Measurements from ENCODE around the gene MRPL51.
A peak's percentile ranks its signal among the peaks of the same experiment; 100 is the strongest.
"Not testable (repeated sequence)": the region's sequence is repeated elsewhere in the genome, so short reads cannot be mapped to it uniquely, and the experiment has no call there.

The MRPL51 gene

GRCh38 chr12:6497291-6497690, 4.2 kb upstream of the MRPL51 start:
- not testable (repeated sequence) for H3K9ac ChIP-seq (ENCODE audit: low read depth, low read length); H3K27me3 ChIP-seq (ENCODE audit: insufficient read depth, low read length); H3K9me3 ChIP-seq (ENCODE audit: insufficient read depth, low read depth, low read length); H3K4me1 ChIP-seq (ENCODE audit: insufficient read depth, low read length); H3K27ac ChIP-seq (ENCODE audit: low read length); H3K4me3 ChIP-seq (ENCODE audit: low read length)
- H3K36me3 ChIP-seq (ENCODE audit: insufficient read depth, low read depth, low read length), result peaks cover 68% of the 10 kb centered on the region

DNA sequence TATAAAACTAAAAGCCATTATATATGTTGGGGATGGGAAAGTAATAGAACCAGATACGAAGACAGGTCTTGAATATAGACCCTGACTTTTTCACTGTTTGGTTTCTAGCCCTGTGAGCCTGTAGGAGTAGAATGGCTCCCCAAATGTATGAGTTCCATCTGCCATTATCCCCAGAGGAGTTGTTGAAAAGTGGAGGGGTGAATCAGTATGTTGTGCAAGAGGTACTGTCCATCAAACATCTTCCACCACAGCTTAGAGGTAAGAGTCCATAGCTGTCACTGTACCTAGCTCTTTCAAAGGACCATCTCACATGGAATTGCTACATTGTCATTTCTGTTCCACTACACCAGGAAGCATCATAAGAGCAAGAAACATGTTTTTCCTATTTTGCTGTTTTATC, 1.9 kb upstream of the MRPL51 start:
- Histone ChIP-seq H3K9ac (ENCODE audit: low read depth, low read length) (peak overlapping the region; percentile 100; the same call in 1 of the 2 replicates), H3K27ac (ENCODE audit: low read length) (no peak overlapping the region), H3K36me3 (ENCODE audit: insufficient read depth, low read depth, low read length) (peaks cover 63% of the 10 kb centered on the region), H3K4me1 (ENCODE audit: insufficient read depth, low read length) (peaks cover 8% of the 10 kb centered on the region; the same call in 1 of the 2 replicates), H3K27me3 (ENCODE audit: insufficient read depth, low read length) (no peaks in the 10 kb centered on the region), H3K9me3 (ENCODE audit: insufficient read depth, low read depth, low read length) (no peaks in the 10 kb centered on the region), H3K4me3 (ENCODE audit: low read length) (peak overlapping the region; percentile 100)

GRCh38 chr12:6494258-6494743, 1.2 kb upstream of the MRPL51 start:
- Histone ChIP-seq H3K4me3 (ENCODE audit: low read length) (peak overlapping the region; percentile 100), H3K4me1 (ENCODE audit: insufficient read depth, low read length) (peaks cover 8% of the 10 kb centered on the region; the same call in 1 of the 2 replicates), H3K36me3 (ENCODE audit: insufficient read depth, low read depth, low read length) (peaks cover 56% of the 10 kb centered on the region), H3K9me3 (ENCODE audit: insufficient read depth, low read depth, low read length) (no peaks in the 10 kb centered on the region), H3K9ac (ENCODE audit: low read depth, low read length) (peak overlapping the region; percentile 100), H3K27me3 (ENCODE audit: insufficient read depth, low read length) (no peaks in the 10 kb centered on the region), H3K27ac (ENCODE audit: low read length) (peak overlapping the region; percentile 97)

DNA sequence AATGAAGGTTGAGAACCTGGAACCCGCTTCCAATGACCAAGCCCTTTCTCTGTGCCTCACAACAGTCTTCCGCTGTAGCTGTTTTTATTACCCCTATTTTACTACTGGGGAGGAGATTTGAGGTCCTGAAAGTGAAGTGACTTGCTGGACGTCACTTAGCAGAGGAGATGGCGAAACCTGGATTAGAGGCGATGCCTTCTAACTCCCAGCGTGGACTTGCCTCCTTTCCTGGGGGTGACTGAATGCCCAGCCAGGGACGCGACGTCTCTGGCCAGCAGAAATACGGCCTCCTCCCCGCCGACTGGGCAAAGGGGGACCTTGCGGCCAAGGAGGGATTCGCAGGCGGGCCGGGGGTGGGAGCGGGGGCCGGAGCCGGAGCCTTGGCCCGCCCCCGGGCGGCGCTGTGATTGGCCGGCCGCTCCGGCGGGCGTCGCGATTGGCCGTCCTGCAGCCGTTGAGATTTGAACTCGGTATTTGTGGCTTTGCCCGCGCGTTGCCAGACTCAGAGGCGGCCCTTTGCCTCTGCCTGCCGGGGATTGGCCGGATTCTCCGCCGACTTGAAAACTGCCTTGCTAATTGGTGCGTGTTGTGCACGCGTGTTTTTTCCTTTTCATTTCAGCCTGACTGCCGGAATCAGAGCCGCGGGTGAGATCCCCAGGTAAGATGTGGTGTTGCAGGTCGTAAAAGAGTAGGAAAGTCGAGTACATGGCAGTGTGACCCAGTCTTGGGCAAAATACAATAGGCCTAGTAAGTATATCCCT, 615 bp upstream of the MRPL51 start, which contains the start of gene NCAPD2:
Gene NCAPD2 (plus strand): TSS at position 606 of the 761 bp plus-strand sequence. CDS start 997 bp downstream, outside the sequence.
- peak within 1 kb of the TSS; percentile 100 for H3K27ac ChIP-seq (ENCODE audit: low read length)
- peak within 1 kb of the TSS; percentile 100 for H3K4me3 ChIP-seq (ENCODE audit: low read length)
- H3K9ac ChIP-seq (ENCODE audit: low read depth, low read length), result peak within 1 kb of the TSS; percentile 100
- H3K9me3 ChIP-seq (ENCODE audit: insufficient read depth, low read depth, low read length), result no peaks in the 10 kb centered on the region
- H3K27me3 ChIP-seq (ENCODE audit: insufficient read depth, low read length), result no peaks in the 10 kb centered on the region
- H3K4me1 ChIP-seq (ENCODE audit: insufficient read depth, low read length), result peaks cover 8% of the 10 kb centered on the region; the same call in 1 of the 2 replicates
- peaks cover 50% of the 10 kb centered on the region for H3K36me3 ChIP-seq (ENCODE audit: insufficient read depth, low read depth, low read length)

DNA sequence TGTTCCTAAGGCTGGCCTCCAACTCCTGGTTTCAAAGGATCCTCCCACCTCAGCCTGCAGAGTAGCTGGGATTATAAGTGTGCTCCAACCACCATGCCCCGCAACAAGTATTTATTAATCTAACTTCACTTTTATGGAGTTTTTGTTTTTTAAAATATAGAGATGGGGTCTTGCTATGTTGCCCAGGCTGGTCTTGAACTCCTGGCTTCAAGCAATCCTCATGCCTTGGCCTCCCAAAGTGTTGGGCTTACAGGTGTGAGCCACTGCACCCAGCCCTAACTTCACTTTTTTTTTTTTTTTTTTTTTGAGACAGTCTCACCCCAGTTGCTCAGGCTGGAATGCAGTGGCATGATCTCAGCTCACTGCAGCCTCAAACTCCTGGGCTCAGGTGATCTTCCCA, 2.4 kb downstream of the MRPL51 start:
- not testable (repeated sequence) for H3K4me1 ChIP-seq (ENCODE audit: insufficient read depth, low read length); H3K9ac ChIP-seq (ENCODE audit: low read depth, low read length); H3K27ac ChIP-seq (ENCODE audit: low read length); H3K27me3 ChIP-seq (ENCODE audit: insufficient read depth, low read length); H3K9me3 ChIP-seq (ENCODE audit: insufficient read depth, low read depth, low read length); H3K4me3 ChIP-seq (ENCODE audit: low read length)
- H3K36me3 ChIP-seq (ENCODE audit: insufficient read depth, low read depth, low read length), result peaks cover 22% of the 10 kb centered on the region

GRCh38 chr12:6489449-6489848, 3.6 kb downstream of the MRPL51 start:
- Histone ChIP-seq H3K27me3 (ENCODE audit: insufficient read depth, low read length) (no peaks in the 10 kb centered on the region), H3K36me3 (ENCODE audit: insufficient read depth, low read depth, low read length) (peaks cover 14% of the 10 kb centered on the region), H3K27ac (ENCODE audit: low read length) (no peak overlapping the region), H3K4me3 (ENCODE audit: low read length) (no peak overlapping the region), H3K4me1 (ENCODE audit: insufficient read depth, low read length) (peaks cover 3% of the 10 kb centered on the region; the same call in 1 of the 2 replicates), H3K9ac (ENCODE audit: low read depth, low read length) (no peak overlapping the region), H3K9me3 (ENCODE audit: insufficient read depth, low read depth, low read length) (no peaks in the 10 kb centered on the region)

GRCh38 chr12:6488240-6488639, 4.8 kb downstream of the MRPL51 start:
- Histone ChIP-seq H3K4me3 (ENCODE audit: low read length) (no peak overlapping the region), H3K9ac (ENCODE audit: low read depth, low read length) (no peak overlapping the region), H3K9me3 (ENCODE audit: insufficient read depth, low read depth, low read length) (no peaks in the 10 kb centered on the region), H3K27me3 (ENCODE audit: insufficient read depth, low read length) (no peaks in the 10 kb centered on the region), H3K27ac (ENCODE audit: low read length) (no peak overlapping the region), H3K4me1 (ENCODE audit: insufficient read depth, low read length) (peaks cover 3% of the 10 kb centered on the region; the same call in 1 of the 2 replicates), H3K36me3 (ENCODE audit: insufficient read depth, low read depth, low read length) (peaks cover 14% of the 10 kb centered on the region)

- H3K27ac ChIP-seq (ENCODE audit: low read length), result no peak overlapping the region
- H3K4me1 ChIP-seq (ENCODE audit: insufficient read depth, low read length), result no peaks in the 10 kb centered on the region
- H3K4me3 ChIP-seq (ENCODE audit: low read length), result no peak overlapping the region
- no peak overlapping the region for H3K9ac ChIP-seq (ENCODE audit: low read depth, low read length)
- no peaks in the 10 kb centered on the region for H3K27me3 ChIP-seq (ENCODE audit: insufficient read depth, low read length)
- no peaks in the 10 kb centered on the region for H3K36me3 ChIP-seq (ENCODE audit: insufficient read depth, low read depth, low read length)
- H3K9me3 ChIP-seq (ENCODE audit: insufficient read depth, low read depth, low read length), result no peaks in the 10 kb centered on the region
These were observed 14.6 kb downstream of the MRPL51 start for GRCh38 chr12:6478416-6478815.

DNA sequence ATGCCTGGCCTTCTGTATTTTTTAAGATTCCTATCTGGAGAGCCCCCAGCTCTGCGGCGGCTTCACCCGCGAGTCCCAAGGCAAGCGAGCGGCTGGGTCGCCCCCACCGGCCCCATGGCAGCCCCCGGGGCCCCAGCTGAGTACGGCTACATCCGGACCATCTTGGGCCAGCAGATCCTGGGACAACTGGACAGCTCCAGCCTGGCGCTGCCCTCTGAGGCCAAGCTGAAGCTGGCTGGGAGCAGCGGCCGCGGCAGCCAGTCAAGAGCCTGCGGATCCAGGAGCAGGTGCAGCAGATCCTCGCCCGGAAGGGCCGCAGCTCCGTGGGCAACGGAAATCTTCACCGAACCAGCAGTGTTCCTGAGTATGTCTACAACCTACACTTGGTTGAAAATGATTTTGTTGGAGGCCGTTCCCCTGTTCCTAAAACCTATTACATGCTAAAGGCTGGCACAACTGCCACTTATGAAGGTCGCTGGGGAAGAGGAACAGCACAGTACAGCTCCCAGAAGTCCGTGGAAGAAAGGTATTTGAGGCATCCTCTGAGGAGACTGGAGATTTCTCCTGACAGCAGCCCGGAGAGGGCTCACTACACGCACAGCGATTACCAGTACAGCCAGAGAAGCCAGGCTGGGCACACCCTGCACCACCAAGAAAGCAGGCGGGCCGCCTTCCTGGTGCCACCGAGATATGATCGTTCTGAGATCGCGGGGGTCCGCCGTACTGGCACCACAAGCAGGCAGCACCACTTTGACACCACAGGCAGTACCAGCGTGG, 15.3 kb downstream of the MRPL51 start:
- H3K27me3 ChIP-seq (ENCODE audit: insufficient read depth, low read length); H3K9me3 ChIP-seq (ENCODE audit: insufficient read depth, low read depth, low read length); H3K4me1 ChIP-seq (ENCODE audit: insufficient read depth, low read length); H3K36me3 ChIP-seq (ENCODE audit: insufficient read depth, low read depth, low read length); H3K27ac ChIP-seq (ENCODE audit: low read length); H3K4me3 ChIP-seq (ENCODE audit: low read length); H3K9ac ChIP-seq (ENCODE audit: low read depth, low read length): not testable (repeated sequence)

GRCh38 chr12:6476489-6476888, 16.6 kb downstream of the MRPL51 start:
- no peak overlapping the region for H3K4me3 ChIP-seq (ENCODE audit: low read length)

DNA sequence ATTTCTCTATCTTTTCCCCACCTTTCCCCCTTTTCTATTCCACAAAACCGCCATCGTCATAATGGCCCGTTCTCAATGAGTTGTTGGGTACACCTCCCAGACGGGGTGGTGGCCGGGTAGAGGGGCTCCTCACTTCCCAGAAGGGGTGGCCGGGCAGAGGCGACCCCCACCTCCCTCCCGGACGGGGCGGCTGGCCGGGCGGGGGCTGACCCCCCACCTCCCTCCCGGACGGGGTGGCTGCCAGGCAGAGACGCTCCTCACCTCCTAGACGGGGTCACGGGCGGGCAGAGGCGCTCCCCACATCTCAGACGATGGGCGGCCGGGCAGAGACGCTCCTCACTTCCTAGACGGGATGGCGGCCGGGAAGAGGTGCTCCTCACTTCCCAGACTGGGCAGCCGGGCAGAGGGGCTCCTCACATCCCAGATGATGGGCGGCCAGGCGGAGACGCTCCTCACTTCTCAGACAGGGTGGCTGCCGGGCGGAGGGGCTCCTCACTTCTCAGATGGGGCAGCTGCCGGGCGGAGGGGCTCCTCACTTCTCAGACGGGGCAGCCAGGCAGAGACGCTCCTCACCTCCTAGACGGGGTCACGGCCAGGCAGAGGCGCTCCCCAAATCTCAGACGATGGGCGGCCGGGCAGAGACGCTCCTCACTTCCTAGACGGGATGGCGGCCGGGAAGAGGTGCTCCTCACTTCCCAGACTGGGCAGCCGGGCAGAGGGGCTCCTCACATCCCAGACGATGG, 17.7 kb downstream of the MRPL51 start:
- not testable (repeated sequence) for H3K27ac ChIP-seq (ENCODE audit: low read length); H3K9ac ChIP-seq (ENCODE audit: low read depth, low read length); H3K27me3 ChIP-seq (ENCODE audit: insufficient read depth, low read length); H3K36me3 ChIP-seq (ENCODE audit: insufficient read depth, low read depth, low read length); H3K9me3 ChIP-seq (ENCODE audit: insufficient read depth, low read depth, low read length); H3K4me3 ChIP-seq (ENCODE audit: low read length); H3K4me1 ChIP-seq (ENCODE audit: insufficient read depth, low read length)

More at GRCh38 chr12:6476489-6476888, 16.6 kb downstream of the MRPL51 start:
- no peaks in the 10 kb centered on the region for H3K36me3 ChIP-seq (ENCODE audit: insufficient read depth, low read depth, low read length)
- H3K9ac ChIP-seq (ENCODE audit: low read depth, low read length), result no peak overlapping the region
- no peaks in the 10 kb centered on the region for H3K9me3 ChIP-seq (ENCODE audit: insufficient read depth, low read depth, low read length)
- no peak overlapping the region for H3K27ac ChIP-seq (ENCODE audit: low read length)
- no peaks in the 10 kb centered on the region; the same call in 1 of the 2 replicates for H3K4me1 ChIP-seq (ENCODE audit: insufficient read depth, low read length)
- no peaks in the 10 kb centered on the region for H3K27me3 ChIP-seq (ENCODE audit: insufficient read depth, low read length)
